Esophagus muscularis mucosa (tissue), 4 donors: Measurements from ENCODE around the gene MANEAL. TPM values are rescaled to one million over a fixed set of nuclear protein-coding genes. Genes with fewer than 3 reads are reported as not detected.

Source experiments
- DNase-seq: peaks from one replicate; pipeline ENCODE4 v3.0.0-alpha.2; 2017; ENCODE audit errors: extremely low spot score
- H3K27ac ChIP-seq, 4 donors: fragments of 200-600 bp; sonication (generic); replicated peaks in 1 of 4; 1 replicate in 3 of 4; 2 replicates in 1 of 4; pipeline ENCODE4 v1.5.1; 2016 to 2019; ENCODE audit warnings: mild to moderate bottlenecking in 1 of 4
- H3K27me3 ChIP-seq, 4 donors: fragments of 200-600 bp; sonication (generic); one replicate each; pipeline versions ENCODE4 v1.5.1 to v1.6.0; 2016 to 2019
- H3K36me3 ChIP-seq, 4 donors: fragments of 200-600 bp; sonication (generic); one replicate each; pipeline ENCODE4 v1.5.1; 2016 to 2019
- H3K4me1 ChIP-seq, 4 donors: fragments of 200-600 bp; sonication (generic); one replicate each; pipeline ENCODE4 v1.5.1; 2016 to 2019
- H3K4me3 ChIP-seq, 4 donors: fragments of 200-600 bp; sonication (generic); 1 replicate in 2 of 4; 2 replicates in 2 of 4; pipeline ENCODE4 v1.5.1; 2016 to 2019; ENCODE audit warnings: mild to moderate bottlenecking in 4 of 4, moderate library complexity in 1 of 4
- H3K9me3 ChIP-seq, 4 donors: fragments of 200-600 bp; sonication (generic); 1 replicate in 3 of 4; 2 replicates in 1 of 4; pipeline ENCODE4 v1.5.1; 2016 to 2019
- EP300 ChIP-seq: sonication (generic); formaldehyde crosslinking; IDR thresholded peaks from one replicate; pipeline ENCODE4 v1.6.1; 2017; ENCODE audit warnings: antibody characterized with exemption
- POLR2A ChIP-seq: fragments of 450-650 bp; IDR thresholded peaks from one replicate; pipeline ENCODE4 v1.6.1; 2017; ENCODE audit warnings: antibody characterized with exemption, moderate library complexity, mild to moderate bottlenecking, low read depth
- POLR2AphosphoS5 ChIP-seq, 2 donors: sonication (generic); formaldehyde crosslinking; IDR thresholded peaks; one replicate each; pipeline ENCODE4 v1.6.1; 2017; ENCODE audit warnings: antibody characterized with exemption in 2 of 2
- WGBS: methylation state at CpG from one replicate; pipeline ENCODE4 v1.1.5; 2018; 5-methylcytosine and 5-hydroxymethylcytosine counted together
- intact Hi-C: fragments of 100-400 bp; cut with DNase I; formaldehyde crosslinking; loops from one replicate; pipeline ENCODE4 v1.15.1; 2023
- total RNA-seq, 4 donors: library from RNA; depleted of rRNA; stranded (reverse); fragments of >200 nt; gene quantifications; one replicate each; pipeline versions ENCODE4 v1.1.0 to v1.2.1, GENCODE V29; 2016
- TF ChIP-seq, protein P1 (sequence below), 3 experiments: fragments of 200-600 bp in 2 of 3; fragments of 450-650 bp in 1 of 3; sonication (generic) in 2 of 3; IDR thresholded peaks; one replicate each; pipeline ENCODE4 v1.5.1; 2017 to 2019; ENCODE audit warnings: antibody characterized with exemption in 3 of 3, mild to moderate bottlenecking in 2 of 3, moderate library complexity in 1 of 3

MANEAL gene
- total RNA-seq, 4 donors from 2014 or later = 1.2 to 3.3 (median 1.5) TPM

DNA sequence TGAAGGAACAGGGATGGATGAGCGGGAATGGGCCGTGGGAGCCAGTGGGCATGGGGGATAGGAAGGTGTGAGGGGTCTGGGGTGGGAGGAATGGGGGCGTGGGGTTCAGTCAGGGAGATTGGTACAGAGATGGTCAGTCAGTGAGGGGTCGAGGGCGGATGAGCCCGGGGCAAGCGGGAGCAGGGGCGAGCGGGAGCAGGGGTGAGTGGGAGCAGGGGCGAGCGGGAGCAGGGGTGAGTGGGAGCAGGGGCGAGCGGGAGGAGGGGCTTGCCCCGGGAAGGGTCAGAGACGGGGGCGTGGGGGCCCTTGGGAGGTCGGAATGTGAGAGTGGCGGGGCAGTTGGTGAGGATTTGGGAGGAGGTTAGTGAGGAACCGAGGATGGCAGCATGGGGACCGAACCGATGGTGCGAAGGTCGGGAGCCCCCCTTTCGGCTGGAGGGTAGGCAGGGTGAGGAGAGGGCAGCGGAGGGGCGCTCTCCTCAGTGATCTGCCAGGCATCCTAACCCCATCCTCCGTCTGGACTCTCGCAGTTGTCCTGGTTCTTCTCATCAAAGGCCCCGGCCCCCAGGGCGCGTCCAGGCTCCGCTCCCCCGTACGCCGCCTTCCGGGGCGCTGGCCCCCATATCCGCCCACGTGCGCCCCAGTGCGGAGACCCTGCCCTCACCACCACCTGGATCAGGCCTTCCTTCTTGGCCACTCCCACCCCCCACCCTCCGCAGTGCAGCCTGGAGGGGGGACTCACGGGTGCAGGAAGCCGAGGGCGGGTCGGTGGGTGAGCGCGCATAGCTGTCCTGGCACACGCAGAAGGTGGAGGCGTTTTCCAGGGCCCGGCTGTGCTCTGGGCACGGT is 40.0 kb upstream of the MANEAL start:
- H3K27me3 ChIP-seq = peaks cover 0 to 100% (median 31%) of the 10 kb centered on the region in 4 donors
- no peak for TF ChIP-seq EP300
- TF ChIP-seq, protein P1, sequence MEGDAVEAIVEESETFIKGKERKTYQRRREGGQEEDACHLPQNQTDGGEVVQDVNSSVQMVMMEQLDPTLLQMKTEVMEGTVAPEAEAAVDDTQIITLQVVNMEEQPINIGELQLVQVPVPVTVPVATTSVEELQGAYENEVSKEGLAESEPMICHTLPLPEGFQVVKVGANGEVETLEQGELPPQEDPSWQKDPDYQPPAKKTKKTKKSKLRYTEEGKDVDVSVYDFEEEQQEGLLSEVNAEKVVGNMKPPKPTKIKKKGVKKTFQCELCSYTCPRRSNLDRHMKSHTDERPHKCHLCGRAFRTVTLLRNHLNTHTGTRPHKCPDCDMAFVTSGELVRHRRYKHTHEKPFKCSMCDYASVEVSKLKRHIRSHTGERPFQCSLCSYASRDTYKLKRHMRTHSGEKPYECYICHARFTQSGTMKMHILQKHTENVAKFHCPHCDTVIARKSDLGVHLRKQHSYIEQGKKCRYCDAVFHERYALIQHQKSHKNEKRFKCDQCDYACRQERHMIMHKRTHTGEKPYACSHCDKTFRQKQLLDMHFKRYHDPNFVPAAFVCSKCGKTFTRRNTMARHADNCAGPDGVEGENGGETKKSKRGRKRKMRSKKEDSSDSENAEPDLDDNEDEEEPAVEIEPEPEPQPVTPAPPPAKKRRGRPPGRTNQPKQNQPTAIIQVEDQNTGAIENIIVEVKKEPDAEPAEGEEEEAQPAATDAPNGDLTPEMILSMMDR (IDR thresholded peaks at IDR 0.05) = no peak
- TF ChIP-seq POLR2AphosphoS5 (IDR thresholded peaks at IDR 0.05) = no peak
- TF ChIP-seq POLR2A = no peak
- DNase-seq = no peak
- WGBS = 9% methylated on average over 20 of the region's 52 CpGs
- no peaks in the 10 kb centered on the region for H3K36me3 ChIP-seq
- peak overlapping the region in 1 of 4 donors; percentile 42 for H3K4me3 ChIP-seq
- intact Hi-C loops = no loop called here
- no peaks in the 10 kb centered on the region for H3K9me3 ChIP-seq
- H3K27ac ChIP-seq = no peak overlapping the region
- H3K4me1 ChIP-seq = peaks cover 0 to 20% (median 14%) of the 10 kb centered on the region in 4 donors

DNA sequence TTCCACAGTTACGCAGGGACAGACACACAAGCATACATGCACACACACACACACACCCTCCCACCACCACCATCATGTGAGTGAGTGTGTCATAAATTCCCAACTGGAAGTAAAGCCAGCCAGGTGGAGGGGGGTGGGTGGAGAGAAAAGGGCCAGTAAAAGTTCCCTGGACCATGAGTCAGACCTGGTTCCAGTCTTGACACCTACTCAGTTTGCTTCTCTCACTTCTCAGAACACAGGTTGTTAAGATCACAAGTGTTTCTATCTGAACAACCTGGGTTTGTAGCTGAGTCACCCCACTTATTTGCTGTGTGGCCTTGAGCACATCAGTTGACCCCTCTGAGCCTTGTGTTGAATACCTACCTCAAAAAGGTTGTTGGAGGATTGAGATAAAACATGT is 38.4 kb upstream of the MANEAL start:
- WGBS = 43% methylated on average over 1 of the region's 1 CpG
- Histone ChIP-seq H3K4me1 (peaks cover 0 to 20% (median 14%) of the 10 kb centered on the region in 4 donors), H3K27me3 (peaks cover 0 to 100% (median 35%) of the 10 kb centered on the region in 4 donors), H3K9me3 (no peaks in the 10 kb centered on the region), H3K4me3 (no peak overlapping the region), H3K36me3 (no peaks in the 10 kb centered on the region), H3K27ac (no peak overlapping the region)
- TF ChIP-seq POLR2AphosphoS5 (IDR thresholded peaks at IDR 0.05) = no peak
- TF ChIP-seq POLR2A = no peak
- TF ChIP-seq, protein P1 (IDR thresholded peaks at IDR 0.05) = no peak
- no peak for TF ChIP-seq EP300
- intact Hi-C loops = no loop called here
- DNase-seq = no peak

DNA sequence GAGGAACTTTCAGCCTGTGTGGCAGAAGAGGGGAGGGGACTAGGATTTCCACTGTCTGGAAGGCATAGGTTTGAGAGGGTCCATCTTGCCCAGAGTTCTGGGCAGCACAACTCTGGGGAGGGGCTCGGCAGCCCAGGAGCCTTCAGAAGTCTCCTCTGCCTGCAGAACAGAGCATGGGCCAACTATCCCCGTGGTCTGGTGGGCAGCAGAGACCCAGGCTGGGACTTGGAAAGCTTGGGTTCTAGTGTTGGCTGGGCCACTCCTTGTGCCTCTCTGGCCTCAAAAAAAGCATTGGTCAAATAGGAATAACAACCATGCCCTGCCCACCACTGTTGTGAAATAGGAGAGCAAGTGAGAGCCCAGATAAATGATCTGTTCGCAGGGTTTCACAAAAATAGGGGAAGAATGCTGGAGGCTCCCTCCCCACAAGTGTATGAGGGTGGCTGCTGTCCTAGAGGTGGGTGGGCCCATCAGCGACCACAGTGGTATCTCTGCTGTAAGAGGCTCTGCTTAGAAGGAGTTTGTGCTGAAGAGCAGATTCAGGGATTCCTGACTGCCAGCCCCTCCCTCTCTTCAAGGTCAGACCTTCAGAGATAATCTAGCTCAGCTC is 37.6 kb upstream of the MANEAL start:
- Histone ChIP-seq H3K27ac (no peak overlapping the region), H3K9me3 (no peaks in the 10 kb centered on the region), H3K36me3 (no peaks in the 10 kb centered on the region), H3K4me1 (peaks cover 0 to 20% (median 14%) of the 10 kb centered on the region in 4 donors), H3K4me3 (no peak overlapping the region), H3K27me3 (peaks cover 0 to 100% (median 31%) of the 10 kb centered on the region in 4 donors)
- DNase-seq = no peak
- 51% methylated on average over 4 of the region's 4 CpGs for WGBS
- intact Hi-C loops = no loop called here
- TF ChIP-seq, protein P1 (IDR thresholded peaks at IDR 0.05) = no peak
- TF ChIP-seq POLR2A (no peak), EP300 (no peak), POLR2AphosphoS5 (IDR thresholded peaks at IDR 0.05) (no peak)

DNA sequence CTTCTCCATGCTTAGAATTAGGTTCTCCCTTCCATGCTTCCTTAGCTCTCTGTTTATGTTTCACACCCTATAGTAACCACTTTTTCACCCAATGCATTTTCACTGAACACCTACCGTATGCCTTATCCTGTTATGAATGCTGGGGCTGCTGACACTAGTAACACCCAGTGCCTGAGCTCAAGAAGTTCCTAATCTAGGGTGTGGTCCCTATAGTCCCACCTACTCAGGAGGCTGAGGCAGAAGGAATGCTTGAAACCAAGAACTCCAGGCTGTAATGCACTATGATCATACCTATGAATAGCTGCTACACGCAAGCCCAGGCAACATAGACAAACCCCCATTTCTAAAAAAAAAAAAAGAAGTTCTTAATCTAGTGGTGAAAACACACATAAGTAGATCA is 34.2 kb upstream of the MANEAL start:
- H3K27ac ChIP-seq = no peak overlapping the region
- peaks cover 0 to 100% (median 22%) of the 10 kb centered on the region in 4 donors for H3K27me3 ChIP-seq
- H3K4me1 ChIP-seq = no peaks in the 10 kb centered on the region
- WGBS = 90% methylated on average over 2 of the region's 2 CpGs
- intact Hi-C loops = no loop called here
- H3K9me3 ChIP-seq = no peaks in the 10 kb centered on the region
- H3K4me3 ChIP-seq = no peak overlapping the region
- TF ChIP-seq EP300 = no peak
- no peaks in the 10 kb centered on the region for H3K36me3 ChIP-seq
- DNase-seq = no peak

DNA sequence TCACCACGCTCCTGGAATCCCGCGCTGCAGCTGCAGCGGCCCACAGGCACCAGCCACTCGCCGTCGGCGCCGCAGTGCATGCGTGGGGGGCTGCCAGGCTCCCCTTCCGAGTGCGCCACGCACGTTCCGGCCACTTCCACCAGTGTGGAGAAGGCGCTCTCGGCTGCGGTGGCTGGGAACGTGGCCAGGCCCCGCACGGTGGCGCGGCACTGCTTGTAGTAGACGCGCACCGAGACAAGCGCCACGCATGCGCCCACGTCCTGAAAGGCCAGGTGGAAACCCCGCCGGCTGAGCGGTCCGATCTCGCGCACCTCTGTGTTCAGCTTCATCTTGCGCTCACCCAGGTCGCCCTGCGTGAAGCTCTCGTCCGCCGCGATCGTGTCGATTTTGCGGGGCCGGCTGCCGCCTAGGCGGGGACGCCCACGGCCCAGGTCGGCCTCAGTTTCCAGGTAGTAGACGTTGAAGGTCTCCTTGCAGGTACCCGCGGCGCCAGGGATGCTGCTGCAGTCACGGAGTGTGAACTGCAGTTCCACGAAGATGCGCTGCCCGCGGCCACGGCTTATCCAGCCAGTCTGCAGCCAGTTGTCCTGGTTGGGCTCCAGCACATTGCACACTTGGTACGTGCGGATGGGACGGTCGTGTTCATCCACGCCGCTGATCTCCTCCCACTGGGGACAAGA is 32.1 kb upstream of the MANEAL start:
- H3K27me3 ChIP-seq = peaks cover 0 to 100% (median 37%) of the 10 kb centered on the region in 4 donors
- H3K4me3 ChIP-seq = no peak overlapping the region
- intact Hi-C loops = no loop called here
- TF ChIP-seq EP300 (no peak), POLR2AphosphoS5 (IDR thresholded peaks at IDR 0.05) (no peak), POLR2A (no peak)
- TF ChIP-seq, protein P1 (IDR thresholded peaks at IDR 0.05) = no peak
- WGBS = 52% methylated on average over 27 of the region's 68 CpGs
- H3K4me1 ChIP-seq = peaks cover 0 to 12% (median 5%) of the 10 kb centered on the region in 4 donors
- H3K9me3 ChIP-seq = no peaks in the 10 kb centered on the region
- no peaks in the 10 kb centered on the region for H3K36me3 ChIP-seq
- H3K27ac ChIP-seq = no peak overlapping the region
- DNase-seq = no peak
